ENCODE measurements around the gene TBX5. TPM values are rescaled to one million over a fixed set of nuclear protein-coding genes. Genes with fewer than 3 reads are reported as not detected.

The TBX5 gene
- not detected in 2 replicates for total RNA-seq (2011; cell fraction: chromatin; rRNA removed; ENCODE audit: low replicate concordance)
- not detected in 2 replicates for total RNA-seq (2011; cell fraction: nucleolus; rRNA removed)
- not detected in 2 replicates for total RNA-seq (2011; cell fraction: nucleoplasm; rRNA removed)
- not detected in 2 replicates for total RNA-seq (2014; rRNA removed)
- total RNA-seq (2014; rRNA removed; fragmentation: Illumina TruSeq; extraction: Trizol) = not detected in 2 replicates
- not detected in 2 replicates for total RNA-seq (2015; rRNA removed; fragmentation: Illumina TruSeq; extraction: Trizol)
- not detected in 2 replicates for total RNA-seq (2021)
- not detected in 2 replicates for polyA plus RNA-seq (2011; rRNA removed)
- polyA plus RNA-seq (2011; cell fraction: cytosol; rRNA removed) = not detected in 2 replicates
- polyA plus RNA-seq (2011; cell fraction: nucleus; rRNA removed) = not detected in 2 replicates
- not detected in 2 replicates for polyA plus RNA-seq (2012)
- not detected in 2 replicates for polyA plus RNA-seq (2014; fragmentation: Illumina TruSeq; extraction: Trizol)
- polyA plus RNA-seq (2014; fragmentation: Nextera tagmentation; extraction: Ambion mirVana) = not detected
- not detected in 2 replicates for polyA plus RNA-seq (2014; rRNA removed)
- polyA minus RNA-seq (2011; rRNA and poly(A)+ RNA removed) = not detected in 2 replicates
- polyA minus RNA-seq (2011; cell fraction: cytosol; rRNA and poly(A)+ RNA removed) = not detected in 2 replicates
- polyA minus RNA-seq (2011; cell fraction: nucleus; rRNA and poly(A)+ RNA removed) = not detected in 2 replicates
- percentile 4 among the genes with signal in this experiment for Bru-seq, nascent RNA
- percentile 4 among the genes with signal in this experiment for BruChase-seq, experiment 1, labeled RNA remaining after a 2-hour chase
- BruChase-seq, experiment 2, labeled RNA remaining after a 6-hour chase = not detected
- long read RNA-seq, experiment 1 = 0 reads
- long read RNA-seq, experiment 2 = 0 reads
- long read RNA-seq, experiment 3 = 0 reads

DNA sequence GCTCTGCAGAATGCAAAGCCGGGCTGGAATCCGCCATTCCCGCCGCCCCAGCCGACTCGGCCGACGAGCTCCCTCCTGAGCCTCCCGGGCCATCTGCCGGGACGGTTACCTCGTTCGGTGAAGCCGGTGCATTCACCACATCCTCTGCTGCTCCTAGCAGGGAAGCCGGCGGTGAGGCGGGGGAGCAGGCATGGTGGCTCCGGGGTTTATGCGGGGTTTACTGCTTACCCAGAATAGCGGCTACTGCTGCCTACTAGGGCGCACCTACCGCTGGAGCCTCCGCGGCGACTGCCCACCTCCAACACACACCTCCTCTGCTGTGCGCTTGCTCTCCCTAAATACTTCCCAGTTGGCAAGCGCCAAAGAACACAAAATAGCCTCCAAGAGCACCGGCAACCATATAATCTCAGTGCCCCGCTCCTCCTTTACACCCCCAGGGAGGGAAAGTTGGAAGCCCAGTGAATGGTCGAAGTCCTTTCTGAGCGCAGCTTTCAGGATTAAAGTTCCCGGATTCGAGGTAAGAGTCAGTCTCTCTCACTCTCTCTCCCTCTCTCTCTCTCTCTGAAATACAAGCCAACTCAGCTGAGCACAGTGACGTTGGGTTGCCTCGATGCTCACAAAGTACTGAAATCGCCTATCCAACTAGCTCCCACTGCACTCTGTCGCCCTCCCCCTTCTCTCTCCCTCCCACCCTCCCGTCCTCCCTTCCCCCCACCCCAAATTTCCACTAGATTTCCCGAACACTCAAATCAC is at the start of gene TBX5:
Gene TBX5, minus strand, starts transcription at position 626 of the 753 bp plus-strand sequence. CDS start 2,246 bp downstream, outside the sequence.
- BruUV-seq (replicated peaks) = no TSS peak
- CTCF ChIA-PET (ENCODE audit: low intra/inter-chr PET ratio) = no interaction called here
- Histone ChIP-seq H3K79me2 (ENCODE audit: control insufficient read depth, insufficient read depth, low read length) (no peaks in the 10 kb centered on the region), H3K9me1 (ENCODE audit: control insufficient read depth, insufficient read depth, low read length) (peaks cover 3% of the 10 kb centered on the region), H3K36me3 (ENCODE audit: control insufficient read depth, insufficient read depth, low read length) (no peaks in the 10 kb centered on the region), H3K27ac (ENCODE audit: extremely low read depth, low read depth, low read length) (no peak within 1 kb of the TSS), H3K4me1 (replicated peaks in 1 of 2; ENCODE audit: control insufficient read depth in 2 of 2, insufficient read depth in 2 of 2, low read length in 2 of 2) (peaks cover 0 to 13% of the 10 kb centered on the region in 2 experiments; a peak in 2 of 5 replicates), H4K20me1 (replicated peaks; ENCODE audit: control insufficient read depth, insufficient read depth, low read length) (0 out of 2 replicates have a peak, but pooled peaks cover 9% of the 10 kb centered on the region), H3K4me2 (ENCODE audit: insufficient read depth, low read length) (no peak within 1 kb of the TSS), H3K4me3 (no peak within 1 kb of the TSS), H3K27me3 (ENCODE audit: control insufficient read depth in 2 of 2, insufficient read depth in 2 of 2, low read length in 2 of 2) (peaks cover 67 to 79% of the 10 kb centered on the region in 2 experiments; a peak in 4 of 5 replicates), H2AFZ (ENCODE audit: low read depth, low read length) (no peak within 1 kb of the TSS), H3K9ac (ENCODE audit: insufficient read depth in 1 of 2, low read depth in 2 of 2, low read length in 2 of 2) (no peak within 1 kb of the TSS), H3K9me3 (replicated peaks; ENCODE audit: control insufficient read depth, insufficient read depth, low read depth, low read length) (no peaks in the 10 kb centered on the region)
- FAIRE-seq = no peak
- intact Hi-C loops (cut with micrococcal nuclease) = no loop called here
- in situ Hi-C loops (cut with MboI) = no loop called here
- ATAC-seq = no peak
- WGBS (ENCODE audit: insufficient coverage, low coverage, missing lambda C conversion rate) = under 1% methylated on average over 33 of the region's 39 CpGs
- POLR2A ChIA-PET = no interaction called here
- DNase-seq (ENCODE audit: extremely low read depth in 1 of 4, low spot score in 3 of 4) = no peak
- TF ChIP-seq ELK1 (CRISPR knock-in tag; IDR thresholded peaks at IDR 0.05) (no peak), CBX1 (IDR thresholded peaks at IDR 0.05; ENCODE audit: low read depth) (no peak), HNRNPH1 (optimal IDR thresholded peaks at IDR 0.05; ENCODE audit: low read depth, low read length) (no peak), ZNF311 (CRISPR knock-in tag; IDR thresholded peaks at IDR 0.05) (no peak), PTRF (tag; IDR thresholded peaks at IDR 0.05) (no peak), KHSRP (IDR thresholded peaks at IDR 0.05) (no peak), ZFP30 (CRISPR knock-in tag; IDR thresholded peaks at IDR 0.05; ENCODE audit: borderline replicate concordance) (no peak), ZNF707 (CRISPR knock-in tag; conservative IDR thresholded peaks at IDR 0.05) (no peak), ETV5 (CRISPR knock-in tag; IDR thresholded peaks at IDR 0.05; ENCODE audit: low read depth) (no peak), CREBBP (IDR thresholded peaks at IDR 0.05; ENCODE audit: low read depth, low read length) (no peak), HSF4 (CRISPR knock-in tag; IDR thresholded peaks at IDR 0.05; ENCODE audit: borderline replicate concordance) (no peak), MLX (CRISPR knock-in tag; conservative IDR thresholded peaks at IDR 0.05) (no peak), ZNF3 (CRISPR knock-in tag; IDR thresholded peaks at IDR 0.05) (no peak), POLR2G (IDR thresholded peaks at IDR 0.05; ENCODE audit: low read depth, low read length) (no peak)
- TF ChIP-seq, protein P1, sequence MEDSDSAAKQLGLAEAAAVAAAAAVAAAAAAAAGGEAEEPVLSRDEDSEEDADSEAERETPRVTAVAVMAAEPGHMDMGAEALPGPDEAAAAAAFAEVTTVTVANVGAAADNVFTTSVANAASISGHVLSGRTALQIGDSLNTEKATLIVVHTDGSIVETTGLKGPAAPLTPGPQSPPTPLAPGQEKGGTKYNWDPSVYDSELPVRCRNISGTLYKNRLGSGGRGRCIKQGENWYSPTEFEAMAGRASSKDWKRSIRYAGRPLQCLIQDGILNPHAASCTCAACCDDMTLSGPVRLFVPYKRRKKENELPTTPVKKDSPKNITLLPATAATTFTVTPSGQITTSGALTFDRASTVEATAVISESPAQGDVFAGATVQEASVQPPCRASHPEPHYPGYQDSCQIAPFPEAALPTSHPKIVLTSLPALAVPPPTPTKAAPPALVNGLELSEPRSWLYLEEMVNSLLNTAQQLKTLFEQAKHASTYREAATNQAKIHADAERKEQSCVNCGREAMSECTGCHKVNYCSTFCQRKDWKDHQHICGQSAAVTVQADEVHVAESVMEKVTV (CRISPR knock-in tag; IDR thresholded peaks at IDR 0.05) = no peak
